ENCODE data around the gene C20orf144.

DNA sequence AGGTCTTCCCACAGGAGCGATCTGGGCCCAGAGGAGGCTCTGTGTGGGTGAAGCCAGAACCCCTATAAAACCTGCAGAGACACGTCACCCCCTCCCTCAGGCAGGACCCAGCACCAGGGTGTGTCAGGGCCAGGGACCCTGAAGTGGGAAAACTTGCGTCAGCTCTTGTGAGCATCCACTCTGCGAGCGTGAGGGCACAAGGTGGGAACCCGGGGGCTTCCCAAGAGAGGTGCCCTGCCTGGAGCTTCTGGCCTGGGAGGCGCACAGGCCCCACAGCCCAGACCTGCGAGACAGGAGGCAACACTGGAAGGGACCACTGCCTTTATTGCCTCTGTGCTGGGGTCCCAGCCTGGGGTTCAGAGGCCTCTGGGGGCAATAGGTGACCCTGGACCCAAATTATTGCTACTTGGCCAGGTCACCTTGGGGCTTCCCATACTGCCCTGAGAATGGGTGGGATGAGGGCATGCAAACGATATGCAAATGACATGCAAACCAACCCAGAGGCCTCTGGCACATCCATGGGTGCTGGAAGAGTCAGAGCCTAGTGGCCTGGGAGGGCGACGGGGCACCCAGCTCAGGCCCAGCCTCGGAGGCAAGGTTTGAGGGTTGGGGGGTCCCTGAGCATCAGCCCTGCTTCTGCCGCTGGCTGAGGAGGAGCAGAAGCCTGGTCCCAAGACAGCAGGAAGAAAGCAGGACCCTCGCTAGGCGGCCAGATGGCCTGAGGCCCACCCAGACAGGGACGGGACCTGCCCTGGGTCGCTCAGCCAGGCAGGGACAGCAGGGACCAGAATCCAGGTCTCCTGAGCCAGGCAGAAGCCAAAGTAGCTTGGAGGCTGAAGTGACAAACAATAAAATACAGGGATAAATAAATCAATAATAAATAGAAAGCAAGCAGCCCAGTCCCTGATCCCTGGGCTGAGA is 5.1 kb upstream of the C20orf144 start:
- TF ChIP-seq, protein P1, sequence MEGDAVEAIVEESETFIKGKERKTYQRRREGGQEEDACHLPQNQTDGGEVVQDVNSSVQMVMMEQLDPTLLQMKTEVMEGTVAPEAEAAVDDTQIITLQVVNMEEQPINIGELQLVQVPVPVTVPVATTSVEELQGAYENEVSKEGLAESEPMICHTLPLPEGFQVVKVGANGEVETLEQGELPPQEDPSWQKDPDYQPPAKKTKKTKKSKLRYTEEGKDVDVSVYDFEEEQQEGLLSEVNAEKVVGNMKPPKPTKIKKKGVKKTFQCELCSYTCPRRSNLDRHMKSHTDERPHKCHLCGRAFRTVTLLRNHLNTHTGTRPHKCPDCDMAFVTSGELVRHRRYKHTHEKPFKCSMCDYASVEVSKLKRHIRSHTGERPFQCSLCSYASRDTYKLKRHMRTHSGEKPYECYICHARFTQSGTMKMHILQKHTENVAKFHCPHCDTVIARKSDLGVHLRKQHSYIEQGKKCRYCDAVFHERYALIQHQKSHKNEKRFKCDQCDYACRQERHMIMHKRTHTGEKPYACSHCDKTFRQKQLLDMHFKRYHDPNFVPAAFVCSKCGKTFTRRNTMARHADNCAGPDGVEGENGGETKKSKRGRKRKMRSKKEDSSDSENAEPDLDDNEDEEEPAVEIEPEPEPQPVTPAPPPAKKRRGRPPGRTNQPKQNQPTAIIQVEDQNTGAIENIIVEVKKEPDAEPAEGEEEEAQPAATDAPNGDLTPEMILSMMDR (conservative IDR thresholded peaks at IDR 0.05; ENCODE audit: low read length), result no peak
- no peak for TF ChIP-seq EZH2phosphoT487 (IDR thresholded peaks at IDR 0.05; ENCODE audit: borderline replicate concordance)
